ENCODE data around the gene TMEM272.

The TMEM272 gene

DNA sequence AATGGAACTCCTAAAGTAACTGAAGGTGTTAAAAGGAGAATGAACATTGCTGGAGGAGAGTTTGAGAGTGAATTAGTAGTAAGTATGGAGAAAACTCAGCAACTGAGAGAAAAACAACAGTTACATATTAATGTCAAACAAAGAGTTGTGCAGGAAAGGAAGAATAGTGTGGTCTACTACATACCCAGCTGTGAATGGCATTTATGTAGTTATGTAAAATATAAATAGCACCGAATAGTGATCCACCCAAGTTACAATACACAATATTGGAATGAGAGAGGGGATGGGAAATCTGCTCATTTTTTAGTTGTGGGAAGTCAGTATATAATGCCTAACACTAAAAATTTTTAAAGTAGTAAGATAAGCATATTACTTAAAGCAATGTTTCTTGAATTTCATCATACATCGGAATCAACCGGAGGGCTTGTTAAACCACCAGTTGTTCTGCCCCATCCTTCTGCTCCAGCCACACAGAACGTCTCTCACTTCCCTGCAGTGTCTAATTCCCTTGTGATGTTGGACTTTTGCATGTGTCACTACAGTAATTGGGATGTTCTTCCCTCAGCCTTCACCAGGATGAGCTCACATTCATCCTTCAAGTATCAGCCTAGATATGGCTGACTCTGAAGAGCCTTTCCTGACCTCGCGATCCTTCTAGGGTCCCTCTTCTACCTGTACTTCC lies 28.3 kb upstream of the TMEM272 start:
- Histone ChIP-seq H3K9ac (ENCODE audit: low read depth, low read length) (no peak overlapping the region), H3K27me3 (ENCODE audit: control insufficient read depth, insufficient read depth, low read length) (no peaks in the 10 kb centered on the region), H3K4me3 (ENCODE audit: low read depth, low read length) (no peak overlapping the region), H3K36me3 (ENCODE audit: control insufficient read depth, insufficient read depth, low read length) (no peaks in the 10 kb centered on the region), H3K4me1 (ENCODE audit: control insufficient read depth, insufficient read depth, low read length) (no peaks in the 10 kb centered on the region), H3K9me3 (ENCODE audit: control insufficient read depth, insufficient read depth, low read length) (no peaks in the 10 kb centered on the region)

- H3K36me3 ChIP-seq (ENCODE audit: control insufficient read depth, insufficient read depth, low read length): no peaks in the 10 kb centered on the region
- no peak overlapping the region for H3K4me3 ChIP-seq (ENCODE audit: low read depth, low read length)
- no peaks in the 10 kb centered on the region for H3K27me3 ChIP-seq (ENCODE audit: control insufficient read depth, insufficient read depth, low read length)
- no peaks in the 10 kb centered on the region for H3K4me1 ChIP-seq (ENCODE audit: control insufficient read depth, insufficient read depth, low read length)
- H3K9me3 ChIP-seq (ENCODE audit: control insufficient read depth, insufficient read depth, low read length): no peaks in the 10 kb centered on the region
- H3K9ac ChIP-seq (ENCODE audit: low read depth, low read length): no peak overlapping the region
Observed at GRCh38 chr13:51870616-51871015, 25.6 kb upstream of the TMEM272 start.

DNA sequence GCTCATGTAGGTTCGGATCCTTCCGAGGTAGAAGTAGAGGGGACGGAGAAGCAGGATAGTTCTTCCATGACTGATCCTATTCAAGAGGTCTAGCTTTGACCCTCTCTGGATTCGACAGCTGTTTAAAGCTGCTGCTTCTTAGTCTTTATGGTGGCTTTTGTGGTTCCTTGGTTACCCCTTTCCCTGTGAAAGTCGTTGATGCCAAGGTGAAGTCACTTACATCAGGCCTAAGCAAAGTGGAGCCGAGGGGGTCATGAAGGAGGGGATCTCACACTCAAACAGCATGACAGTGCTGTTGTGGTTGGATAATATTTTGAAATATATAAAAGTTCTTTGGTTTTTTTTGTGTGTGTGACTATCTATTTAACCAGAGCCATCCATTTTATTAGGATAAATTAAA lies 24.9 kb upstream of the TMEM272 start:
- Histone ChIP-seq H3K4me3 (ENCODE audit: low read depth, low read length) (no peak overlapping the region), H3K9ac (ENCODE audit: low read depth, low read length) (no peak overlapping the region), H3K36me3 (ENCODE audit: control insufficient read depth, insufficient read depth, low read length) (no peaks in the 10 kb centered on the region), H3K27me3 (ENCODE audit: control insufficient read depth, insufficient read depth, low read length) (no peaks in the 10 kb centered on the region), H3K4me1 (ENCODE audit: control insufficient read depth, insufficient read depth, low read length) (no peaks in the 10 kb centered on the region), H3K9me3 (ENCODE audit: control insufficient read depth, insufficient read depth, low read length) (no peaks in the 10 kb centered on the region)

- no peaks in the 10 kb centered on the region for H3K27me3 ChIP-seq (ENCODE audit: control insufficient read depth, insufficient read depth, low read length)
- H3K4me3 ChIP-seq (ENCODE audit: low read depth, low read length): no peak overlapping the region
- H3K9ac ChIP-seq (ENCODE audit: low read depth, low read length): no peak overlapping the region
- no peaks in the 10 kb centered on the region for H3K36me3 ChIP-seq (ENCODE audit: control insufficient read depth, insufficient read depth, low read length)
- H3K9me3 ChIP-seq (ENCODE audit: control insufficient read depth, insufficient read depth, low read length): no peaks in the 10 kb centered on the region
- H3K4me1 ChIP-seq (ENCODE audit: control insufficient read depth, insufficient read depth, low read length): no peaks in the 10 kb centered on the region
Observed at GRCh38 chr13:51867062-51867461, 22.1 kb upstream of the TMEM272 start.

DNA sequence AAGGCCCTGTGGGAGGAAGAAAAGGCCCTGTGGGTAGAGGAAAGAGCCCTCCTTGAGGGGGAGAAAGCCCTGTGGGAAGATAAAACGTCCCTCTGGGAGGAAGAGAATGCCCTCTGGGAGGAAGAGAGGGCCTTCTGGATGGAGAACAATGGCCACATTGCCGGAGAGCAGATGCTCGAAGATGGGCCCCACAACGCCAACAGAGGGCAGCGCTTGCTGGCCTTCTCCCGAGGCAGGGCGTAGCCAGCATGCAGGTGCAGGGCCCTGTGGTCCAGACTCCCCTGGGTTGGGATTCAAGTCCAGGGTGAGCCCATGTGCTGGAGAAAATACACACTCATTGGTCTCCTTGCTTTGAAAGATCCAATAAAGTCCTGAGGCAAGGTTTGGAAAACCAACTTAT lies 20.9 kb upstream of the TMEM272 start:
- H3K36me3 ChIP-seq (ENCODE audit: control insufficient read depth, insufficient read depth, low read length): no peaks in the 10 kb centered on the region
- no peak overlapping the region for H3K9ac ChIP-seq (ENCODE audit: low read depth, low read length)
- no peaks in the 10 kb centered on the region for H3K4me1 ChIP-seq (ENCODE audit: control insufficient read depth, insufficient read depth, low read length)
- H3K27me3 ChIP-seq (ENCODE audit: control insufficient read depth, insufficient read depth, low read length): no peaks in the 10 kb centered on the region
- no peak overlapping the region for H3K4me3 ChIP-seq (ENCODE audit: low read depth, low read length)
- no peaks in the 10 kb centered on the region for H3K9me3 ChIP-seq (ENCODE audit: control insufficient read depth, insufficient read depth, low read length)

- no peaks in the 10 kb centered on the region for H3K9me3 ChIP-seq (ENCODE audit: control insufficient read depth, insufficient read depth, low read length)
- no peak overlapping the region for H3K4me3 ChIP-seq (ENCODE audit: low read depth, low read length)
- H3K36me3 ChIP-seq (ENCODE audit: control insufficient read depth, insufficient read depth, low read length): no peaks in the 10 kb centered on the region
Observed at GRCh38 chr13:51862957-51863356, 18.0 kb upstream of the TMEM272 start.

GRCh38 chr13:51861723-51862300 lies 16.8 kb upstream of the TMEM272 start, which contains the start of gene CCDC70:
CCDC70 (plus strand) TSS chr13:51861969; CDS start chr13:51865412, 3,443 bp downstream.
- Histone ChIP-seq H3K36me3 (ENCODE audit: control insufficient read depth, insufficient read depth, low read length) (no peaks in the 10 kb centered on the region), H3K9ac (ENCODE audit: low read depth, low read length) (no peak within 1 kb of the TSS), H3K4me1 (ENCODE audit: control insufficient read depth, insufficient read depth, low read length) (no peaks in the 10 kb centered on the region), H3K4me3 (ENCODE audit: low read depth, low read length) (no peak within 1 kb of the TSS), H3K27me3 (ENCODE audit: control insufficient read depth, insufficient read depth, low read length) (no peaks in the 10 kb centered on the region), H3K9me3 (ENCODE audit: control insufficient read depth, insufficient read depth, low read length) (no peaks in the 10 kb centered on the region)

More at GRCh38 chr13:51862957-51863356, 18.0 kb upstream of the TMEM272 start:
- Histone ChIP-seq H3K9ac (ENCODE audit: low read depth, low read length) (no peak overlapping the region), H3K27me3 (ENCODE audit: control insufficient read depth, insufficient read depth, low read length) (no peaks in the 10 kb centered on the region), H3K4me1 (ENCODE audit: control insufficient read depth, insufficient read depth, low read length) (no peaks in the 10 kb centered on the region)

DNA sequence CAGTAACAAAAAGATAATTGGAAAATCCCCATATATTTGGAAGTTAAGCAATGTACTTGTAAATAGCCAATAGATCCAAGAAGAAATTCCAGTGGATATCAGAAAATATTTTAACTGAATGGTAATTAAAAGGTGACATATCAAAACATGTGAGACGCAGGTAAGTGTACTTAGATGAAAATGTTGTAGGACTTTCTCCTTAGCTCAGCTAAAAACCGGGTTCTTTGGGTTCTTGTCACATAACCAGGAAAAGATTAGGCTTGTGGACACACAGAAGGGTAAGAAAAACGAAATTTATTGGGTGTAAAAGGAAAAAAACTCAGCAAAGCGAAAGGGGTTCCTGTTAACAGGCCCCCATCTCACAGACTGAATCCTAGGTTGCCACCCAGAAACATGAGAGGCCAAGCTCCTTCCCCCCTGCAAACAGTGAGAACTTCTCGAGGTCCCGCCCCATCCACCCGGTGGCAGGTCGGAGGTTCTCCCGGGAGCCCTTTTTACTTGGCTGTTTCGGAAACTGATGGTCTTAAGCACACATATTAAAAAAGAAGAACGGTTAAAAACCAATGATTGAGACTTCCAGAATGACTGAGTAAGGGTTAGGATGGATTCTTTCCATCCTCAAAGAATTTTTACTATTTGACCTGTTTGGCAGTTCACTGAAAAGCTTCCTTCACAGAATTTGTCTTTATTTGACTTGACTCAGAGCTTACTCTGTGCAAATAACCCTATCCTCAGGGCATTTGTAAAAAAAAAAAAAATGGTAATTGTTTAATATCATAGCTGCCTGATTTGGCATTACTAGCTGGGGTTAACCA lies 13.7 kb upstream of the TMEM272 start:
- Histone ChIP-seq H3K4me3 (ENCODE audit: low read depth, low read length) (no peak overlapping the region), H3K27me3 (ENCODE audit: control insufficient read depth, insufficient read depth, low read length) (no peaks in the 10 kb centered on the region), H3K4me1 (ENCODE audit: control insufficient read depth, insufficient read depth, low read length) (no peaks in the 10 kb centered on the region), H3K36me3 (ENCODE audit: control insufficient read depth, insufficient read depth, low read length) (no peaks in the 10 kb centered on the region), H3K9me3 (ENCODE audit: control insufficient read depth, insufficient read depth, low read length) (no peaks in the 10 kb centered on the region), H3K9ac (ENCODE audit: low read depth, low read length) (no peak overlapping the region)

DNA sequence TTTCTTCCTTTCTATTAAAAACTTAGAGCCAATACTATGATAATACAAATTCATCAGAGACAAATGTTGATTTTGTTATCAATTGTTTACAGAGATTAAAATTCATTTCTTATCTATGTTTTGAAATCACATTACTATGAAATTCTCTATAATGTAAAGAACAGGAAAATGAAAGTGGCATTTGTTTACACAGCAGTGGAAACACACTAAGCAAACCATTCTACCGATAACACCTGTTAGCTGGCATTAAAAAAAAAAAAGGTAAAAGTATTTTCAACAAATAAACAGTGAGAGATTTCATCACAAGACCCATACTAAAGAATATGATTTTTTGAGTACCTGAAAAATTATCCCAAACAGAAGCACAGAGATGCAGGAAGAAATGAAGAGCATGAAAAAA lies 12.0 kb upstream of the TMEM272 start:
- Histone ChIP-seq H3K9me3 (ENCODE audit: control insufficient read depth, insufficient read depth, low read length) (no peaks in the 10 kb centered on the region), H3K27me3 (ENCODE audit: control insufficient read depth, insufficient read depth, low read length) (no peaks in the 10 kb centered on the region), H3K4me3 (ENCODE audit: low read depth, low read length) (no peak overlapping the region), H3K36me3 (ENCODE audit: control insufficient read depth, insufficient read depth, low read length) (no peaks in the 10 kb centered on the region), H3K9ac (ENCODE audit: low read depth, low read length) (no peak overlapping the region), H3K4me1 (ENCODE audit: control insufficient read depth, insufficient read depth, low read length) (no peaks in the 10 kb centered on the region)

- Histone ChIP-seq H3K4me1 (ENCODE audit: control insufficient read depth, insufficient read depth, low read length) (no peaks in the 10 kb centered on the region), H3K9me3 (ENCODE audit: control insufficient read depth, insufficient read depth, low read length) (no peaks in the 10 kb centered on the region), H3K27me3 (ENCODE audit: control insufficient read depth, insufficient read depth, low read length) (no peaks in the 10 kb centered on the region), H3K36me3 (ENCODE audit: control insufficient read depth, insufficient read depth, low read length) (no peaks in the 10 kb centered on the region), H3K4me3 (ENCODE audit: low read depth, low read length) (no peak overlapping the region), H3K9ac (ENCODE audit: low read depth, low read length) (no peak overlapping the region)
Observed at GRCh38 chr13:51856027-51856736, 11.2 kb upstream of the TMEM272 start.

GRCh38 chr13:51849145-51850101 lies 4.4 kb upstream of the TMEM272 start:
- Histone ChIP-seq H3K4me3 (ENCODE audit: low read depth, low read length) (no peak overlapping the region), H3K4me1 (ENCODE audit: control insufficient read depth, insufficient read depth, low read length) (peaks cover 6% of the 10 kb centered on the region), H3K36me3 (ENCODE audit: control insufficient read depth, insufficient read depth, low read length) (no peaks in the 10 kb centered on the region), H3K9me3 (ENCODE audit: control insufficient read depth, insufficient read depth, low read length) (no peaks in the 10 kb centered on the region), H3K9ac (ENCODE audit: low read depth, low read length) (no peak overlapping the region), H3K27me3 (ENCODE audit: control insufficient read depth, insufficient read depth, low read length) (peaks cover 2% of the 10 kb centered on the region)
